ENCODE results near the gene FAM193A.

Gene FAM193A

DNA sequence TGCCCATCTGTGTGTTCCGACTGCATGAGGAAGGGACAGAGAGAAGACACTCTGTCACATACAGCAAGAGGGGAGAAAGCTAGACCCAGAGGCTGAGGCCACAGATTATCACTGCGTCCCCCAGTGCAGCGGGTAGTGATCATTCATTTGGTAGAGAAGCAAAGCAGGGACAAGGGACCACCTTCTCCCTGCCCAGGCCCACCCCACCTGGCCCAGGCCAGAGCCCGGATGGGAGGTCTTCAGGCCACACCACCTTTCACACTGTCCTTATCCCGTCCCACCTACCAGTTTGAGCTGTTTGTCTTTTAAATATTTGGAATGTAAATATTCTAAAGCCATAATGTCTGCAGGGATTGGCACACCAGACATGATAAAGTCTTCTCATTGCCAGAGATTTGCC lies 209.1 kb downstream of the FAM193A start:
- CTCF ChIA-PET = interaction anchor here (0.6 kb wide), 1 partner anchor 55 kb away, joined by 4 read pairs; no protein-coding TSS in a partner anchor
- no peak for DNase-seq (ENCODE audit: low spot score)
- H3K27ac ChIP-seq = peak overlapping the region; percentile 71
- POLR2A ChIA-PET (ENCODE audit: low non-redundant PET) = no interaction called here
- TF ChIP-seq, protein P1, sequence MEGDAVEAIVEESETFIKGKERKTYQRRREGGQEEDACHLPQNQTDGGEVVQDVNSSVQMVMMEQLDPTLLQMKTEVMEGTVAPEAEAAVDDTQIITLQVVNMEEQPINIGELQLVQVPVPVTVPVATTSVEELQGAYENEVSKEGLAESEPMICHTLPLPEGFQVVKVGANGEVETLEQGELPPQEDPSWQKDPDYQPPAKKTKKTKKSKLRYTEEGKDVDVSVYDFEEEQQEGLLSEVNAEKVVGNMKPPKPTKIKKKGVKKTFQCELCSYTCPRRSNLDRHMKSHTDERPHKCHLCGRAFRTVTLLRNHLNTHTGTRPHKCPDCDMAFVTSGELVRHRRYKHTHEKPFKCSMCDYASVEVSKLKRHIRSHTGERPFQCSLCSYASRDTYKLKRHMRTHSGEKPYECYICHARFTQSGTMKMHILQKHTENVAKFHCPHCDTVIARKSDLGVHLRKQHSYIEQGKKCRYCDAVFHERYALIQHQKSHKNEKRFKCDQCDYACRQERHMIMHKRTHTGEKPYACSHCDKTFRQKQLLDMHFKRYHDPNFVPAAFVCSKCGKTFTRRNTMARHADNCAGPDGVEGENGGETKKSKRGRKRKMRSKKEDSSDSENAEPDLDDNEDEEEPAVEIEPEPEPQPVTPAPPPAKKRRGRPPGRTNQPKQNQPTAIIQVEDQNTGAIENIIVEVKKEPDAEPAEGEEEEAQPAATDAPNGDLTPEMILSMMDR (conservative IDR thresholded peaks at IDR 0.05; ENCODE audit: low read depth) = no peak

DNA sequence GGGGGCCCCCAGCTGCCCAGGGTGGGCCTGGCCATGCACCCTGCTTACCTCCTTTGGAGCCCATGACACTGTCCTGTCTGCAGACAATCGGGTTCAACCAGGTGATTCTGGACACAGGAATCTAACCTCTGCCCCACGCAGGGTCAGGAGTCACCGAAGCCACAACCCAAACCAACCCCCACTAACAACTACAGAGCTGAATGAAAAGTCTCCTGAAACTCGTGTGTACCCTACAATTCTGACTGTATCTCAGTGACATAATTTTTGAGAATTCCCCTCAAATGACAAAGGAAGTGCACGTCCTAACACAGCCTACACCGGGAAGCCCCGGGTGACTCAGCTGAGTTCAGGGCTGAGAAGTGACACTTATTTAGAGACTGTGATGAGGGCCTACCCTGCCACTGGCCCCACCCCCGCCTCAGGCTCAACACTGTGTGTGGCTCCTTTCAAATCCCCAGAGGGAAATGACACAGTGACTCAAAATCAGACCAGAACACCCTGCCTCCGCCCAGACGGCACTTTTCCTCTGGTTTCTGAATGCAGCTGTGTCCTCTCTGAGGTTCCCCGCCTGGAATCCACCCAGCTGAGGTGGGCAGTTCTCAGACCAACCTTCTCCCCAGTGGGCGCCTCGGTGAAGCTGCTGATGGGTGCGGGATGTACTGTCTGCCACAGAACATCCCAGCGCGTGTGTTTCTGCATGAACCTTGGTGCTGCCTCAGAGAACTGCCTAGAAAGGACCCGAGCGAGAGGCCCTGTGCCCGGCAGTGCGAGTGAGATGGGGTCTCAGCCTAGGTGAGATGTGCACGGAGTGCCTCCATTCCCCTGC lies 209.7 kb downstream of the FAM193A start:
- TF ChIP-seq, protein P1 (conservative IDR thresholded peaks at IDR 0.05; ENCODE audit: low read depth) = no peak
- POLR2A ChIA-PET (ENCODE audit: low non-redundant PET) = no interaction called here
- peak; percentile 25 for DNase-seq (ENCODE audit: low spot score)
- H3K27ac ChIP-seq = peak overlapping the region; percentile 71
- CTCF ChIA-PET = interaction anchor here (0.6 kb wide), 1 partner anchor 54 kb away, joined by 4 read pairs; no protein-coding TSS in a partner anchor

DNA sequence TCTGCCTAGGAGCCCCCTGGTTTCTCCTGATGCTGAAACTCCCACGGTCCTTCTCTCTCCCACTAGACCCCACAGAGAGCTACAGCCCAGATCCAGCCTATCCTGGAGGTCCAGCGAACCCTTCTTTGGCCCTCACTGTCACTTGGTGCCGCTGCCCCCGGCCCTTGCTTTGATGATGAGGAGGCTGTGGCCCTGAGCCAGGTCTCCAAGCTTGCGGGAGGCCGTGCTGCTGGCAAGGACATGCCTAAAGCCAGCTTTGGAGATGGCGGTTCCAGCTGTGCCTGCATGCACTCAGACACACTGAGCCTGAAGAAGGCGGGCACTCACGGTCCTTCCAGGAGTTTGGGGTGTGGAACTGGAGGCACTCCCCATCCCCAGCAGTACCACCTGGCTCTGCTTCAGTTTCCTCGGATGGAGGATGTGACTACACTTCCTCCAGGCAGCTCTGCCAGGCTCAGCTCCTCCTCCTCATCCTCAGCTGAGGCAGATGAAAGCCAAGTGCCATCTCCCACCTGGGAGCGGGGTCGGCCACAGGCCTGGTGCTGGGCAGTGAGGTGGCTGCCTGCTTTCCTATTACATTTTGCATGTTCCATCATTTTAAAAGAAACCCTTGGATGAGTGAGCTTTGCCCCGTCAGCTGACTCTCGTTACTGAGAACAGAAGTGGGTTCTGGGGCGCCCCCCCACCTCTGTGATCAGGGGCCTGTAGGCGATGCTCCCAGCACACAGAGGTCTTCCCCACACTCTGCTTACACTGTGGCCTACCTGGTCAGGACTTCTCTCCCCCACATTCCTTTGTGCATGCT lies 210.6 kb downstream of the FAM193A start:
- CTCF ChIA-PET = no interaction called here
- TF ChIP-seq, protein P1 (conservative IDR thresholded peaks at IDR 0.05; ENCODE audit: low read depth) = no peak

DNA sequence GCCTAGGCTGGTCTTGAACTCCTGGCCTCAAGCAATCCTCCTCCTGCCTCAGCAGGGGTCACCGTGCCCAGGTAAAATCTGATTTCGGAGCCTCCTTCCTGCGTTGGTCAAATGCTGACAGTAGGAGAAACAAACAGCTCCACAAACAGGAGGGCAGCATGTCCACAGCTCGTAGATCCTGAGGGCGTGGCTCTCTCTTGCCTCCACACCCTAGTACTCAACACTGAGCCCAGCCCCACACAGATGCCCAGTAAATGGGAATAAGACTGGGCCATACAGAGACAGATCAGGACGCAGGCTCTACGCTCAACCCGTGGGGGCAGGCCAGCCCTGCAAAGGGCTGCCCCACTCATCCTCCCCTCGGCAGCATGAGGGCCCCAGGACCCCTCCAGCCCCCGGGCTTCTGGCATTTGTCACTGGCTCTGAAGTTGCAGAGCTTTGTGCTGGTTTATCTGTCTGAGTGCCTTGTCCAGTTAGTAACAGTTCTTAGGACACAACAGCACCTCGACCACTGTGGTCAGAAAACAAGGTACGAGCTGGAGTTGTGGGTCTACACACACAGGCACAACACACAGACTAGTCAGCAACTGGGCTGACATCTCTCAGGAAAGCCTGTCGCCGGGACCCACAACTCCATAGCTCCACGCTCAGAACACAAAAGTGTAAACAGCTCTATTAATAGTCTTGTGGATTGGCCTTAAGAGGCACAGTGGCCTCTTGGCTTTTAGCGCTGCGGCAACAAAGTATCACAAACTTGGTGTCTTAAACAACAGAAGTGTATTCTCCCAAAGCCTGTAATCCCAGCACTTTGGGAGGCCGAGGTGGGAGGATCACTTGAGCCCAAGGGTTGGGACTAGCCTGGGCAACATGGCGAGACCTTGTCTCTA lies 214.5 kb downstream of the FAM193A start:
- DNase-seq (ENCODE audit: low spot score) = no peak
- CTCF ChIA-PET = interaction anchor here (0.6 kb wide), 1 partner anchor 190 kb away, joined by 3 read pairs; no protein-coding TSS in a partner anchor
- TF ChIP-seq, protein P1 (conservative IDR thresholded peaks at IDR 0.05; ENCODE audit: low read depth) = no peak
- peak overlapping the region; percentile 32 for H3K27ac ChIP-seq
- POLR2A ChIA-PET (ENCODE audit: low non-redundant PET) = interaction anchor here (0.8 kb wide), 1 partner anchor 116 kb away, joined by 3 read pairs; no protein-coding TSS in a partner anchor

More for the DNA sequence above, 210.6 kb downstream of the FAM193A start:
- POLR2A ChIA-PET (ENCODE audit: low non-redundant PET) = no interaction called here
- peak overlapping the region; percentile 71 for H3K27ac ChIP-seq
- no peak for DNase-seq (ENCODE audit: low spot score)

DNA sequence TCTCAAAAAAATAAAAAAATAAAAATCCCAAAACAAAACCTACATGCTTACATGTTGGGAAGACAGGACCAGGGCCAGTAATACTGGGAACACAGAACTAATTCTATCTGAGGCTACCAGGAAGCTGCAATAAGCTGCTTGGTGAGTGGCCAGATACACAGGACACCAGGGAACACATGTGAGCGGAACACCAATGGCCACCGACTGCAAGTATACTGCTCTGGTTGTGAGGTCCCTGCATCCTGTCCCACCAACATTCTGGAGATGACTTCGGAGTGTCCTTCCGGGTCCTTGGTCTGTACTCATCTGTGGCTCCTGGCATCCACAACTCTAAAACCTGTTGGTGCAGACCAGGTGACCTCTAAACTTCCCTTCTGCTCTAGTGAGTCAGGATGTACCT lies 217.0 kb downstream of the FAM193A start:
- DNase-seq (ENCODE audit: low spot score) = no peak
- peak overlapping the region; percentile 32 for H3K27ac ChIP-seq
- CTCF ChIA-PET = interaction anchor here (0.6 kb wide), 1 partner anchor 148 kb away, joined by 4 read pairs; no protein-coding TSS in a partner anchor
- POLR2A ChIA-PET (ENCODE audit: low non-redundant PET) = interaction anchor here (0.6 kb wide), 1 partner anchor 171 kb away, joined by 3 read pairs; no protein-coding TSS in a partner anchor
- TF ChIP-seq, protein P1 (conservative IDR thresholded peaks at IDR 0.05; ENCODE audit: low read depth) = no peak
